Neural progenitor cell (in vitro differentiated cells): Measurements from ENCODE around the gene ZC3H13.

ENCODE experiments used
- CTCF ChIP-seq: fragments of 200-600 bp; sonication (generic); IDR thresholded peaks from 2 replicates; pipeline ENCODE4 v1.5.1; 2017; ENCODE audit warnings: antibody characterized with exemption, mild to moderate bottlenecking
- EZH2 ChIP-seq: fragments of 200-600 bp; sonication (generic); IDR thresholded peaks from 2 replicates; pipeline ENCODE4 v1.6.1; 2017; ENCODE audit warnings: antibody characterized with exemption, mild to moderate bottlenecking, moderate library complexity
- EZH2phosphoT487 ChIP-seq: fragments of 200-600 bp; sonication (generic); IDR thresholded peaks from 2 replicates; pipeline ENCODE4 v1.6.1; 2017; ENCODE audit warnings: antibody characterized with exemption

- TF ChIP-seq CTCF (no peak), EZH2 (no peak), EZH2phosphoT487 (no peak)
Observed at GRCh38 chr13:46025157-46025556, 27.4 kb downstream of the ZC3H13 start.
